ENCODE data around the gene VASH2. TPM values are rescaled to one million over a fixed set of nuclear protein-coding genes. Genes with fewer than 3 reads are reported as not detected.

The VASH2 gene
- total RNA-seq, 1 experiment from 2014 or later = 303 TPM

- Mint-ChIP-seq H3K36me3 (0 out of 2 replicates have a peak, but pooled peaks cover 3% of the 10 kb centered on the region), H3K4me3 (no peak overlapping the region), H3K27me3 (ENCODE audit: low read depth) (peaks cover 10% of the 10 kb centered on the region), H3K4me1 (peaks cover under 1% of the 10 kb centered on the region), H3K9me3 (peaks cover 27% of the 10 kb centered on the region), H3K27ac (no peak overlapping the region)
- POLR2A ChIA-PET = no interaction called here
- no peak for TF ChIP-seq PRDM15 (CRISPR knock-in tag; IDR thresholded peaks at IDR 0.05)
- CTCF ChIA-PET = no interaction called here
- no peak for DNase-seq (ENCODE audit: low spot score)
- ATAC-seq = no peak
Measured at GRCh38 chr1:213035573-213035972, 85.2 kb downstream of the VASH2 start.

Other genes with a start within 250 kb of the VASH2 start
- 55.7 to 60.8 TPM (median 57.2 TPM) in 3 replicates for gene NSL1, start 158.8 kb upstream of the VASH2 start, total RNA-seq (2021)
- 19.3 to 21.5 TPM (median 20.9 TPM) in 3 replicates for gene TATDN3, start 158.6 kb upstream of the VASH2 start, total RNA-seq (2021)
- gene SPATA45, start 102.9 kb upstream of the VASH2 start, total RNA-seq (2021) = 0.73 to 0.90 TPM (median 0.82 TPM) in 3 replicates
- gene FLVCR1, start 92.3 kb upstream of the VASH2 start, total RNA-seq (2021) = 67.9 to 78.6 TPM (median 69.4 TPM) in 3 replicates
- 38.6 to 41.7 TPM (median 40.2 TPM) in 3 replicates for gene ANGEL2, start 65.3 kb downstream of the VASH2 start, total RNA-seq (2021)
- 15.2 to 17.4 TPM (median 15.8 TPM) in 3 replicates for gene RPS6KC1, start 100.7 kb downstream of the VASH2 start, total RNA-seq (2021)

Data from WTC11 (cell line).